Measurements from ENCODE around the gene PTPRF.

Gene PTPRF

GRCh38 chr1:43513471-43514173 is 17.1 kb upstream of the PTPRF start:
- DNase-seq, result no peak

- no peak for DNase-seq
Observed at GRCh38 chr1:43518935-43519686, 11.6 kb upstream of the PTPRF start.

- DNase-seq, result no peak
Observed at GRCh38 chr1:43520100-43520778, 10.4 kb upstream of the PTPRF start.

DNA sequence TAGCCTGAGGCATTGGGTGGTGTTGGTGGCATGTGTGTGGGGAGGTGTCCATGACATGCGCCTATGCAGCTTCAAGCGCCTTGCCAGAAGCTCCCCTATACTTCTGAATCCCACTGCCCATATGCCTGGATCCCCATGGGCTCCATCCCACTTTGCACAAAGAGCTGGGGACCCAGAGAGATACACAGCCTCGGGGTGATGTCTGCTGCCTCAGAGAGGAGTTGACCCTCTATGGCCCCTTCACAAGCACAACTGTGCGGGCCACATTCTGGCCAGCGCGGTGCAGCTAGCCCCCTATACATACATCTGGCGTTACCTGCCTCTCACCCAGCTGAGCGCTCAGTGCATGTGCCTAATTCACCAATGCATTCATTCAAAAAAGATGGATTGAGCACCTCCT is 9.6 kb upstream of the PTPRF start:
- DNase-seq, result no peak

DNA sequence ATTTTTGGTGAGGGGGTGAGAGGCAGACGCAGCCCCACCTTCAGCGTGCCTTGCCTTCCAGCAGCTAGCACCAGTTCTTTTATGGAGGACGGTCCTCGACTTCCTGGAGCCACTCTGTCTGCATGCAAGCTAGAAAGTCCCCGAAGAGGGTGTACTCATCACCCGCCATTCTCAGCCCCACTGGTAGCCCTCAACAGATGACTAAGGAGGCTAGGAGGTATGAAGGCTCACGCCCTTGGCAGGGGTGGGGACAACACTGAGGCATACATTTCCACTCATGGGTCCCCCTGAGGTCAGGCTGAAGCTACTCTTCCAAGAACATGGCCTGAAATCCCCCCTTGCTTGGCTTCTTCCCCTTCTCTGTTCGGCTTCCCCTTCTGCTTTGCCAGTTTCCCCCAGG is 8.9 kb upstream of the PTPRF start:
- no peak for DNase-seq

DNA sequence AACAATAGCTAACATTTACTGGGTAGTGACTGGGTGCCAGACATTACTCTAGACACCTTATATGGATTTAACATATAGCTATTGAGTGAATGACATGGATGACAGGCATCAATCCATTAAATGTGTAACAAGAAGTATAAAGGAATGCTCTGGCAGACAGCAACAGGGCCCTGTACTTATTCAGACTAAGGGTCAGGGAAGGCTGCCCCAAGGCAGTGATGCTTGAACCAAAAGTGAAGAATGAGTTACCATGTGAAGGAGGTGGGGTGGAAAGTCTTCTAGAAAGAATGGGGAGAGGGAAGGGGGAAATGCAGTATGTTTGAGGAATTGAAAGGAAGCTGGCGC is 8.3 kb upstream of the PTPRF start:
- DNase-seq, result no peak

GRCh38 chr1:43522776-43523480 is 7.8 kb upstream of the PTPRF start:
- DNase-seq, result no peak

- DNase-seq, result no peak
Observed at GRCh38 chr1:43524804-43525203, 5.9 kb upstream of the PTPRF start.

DNA sequence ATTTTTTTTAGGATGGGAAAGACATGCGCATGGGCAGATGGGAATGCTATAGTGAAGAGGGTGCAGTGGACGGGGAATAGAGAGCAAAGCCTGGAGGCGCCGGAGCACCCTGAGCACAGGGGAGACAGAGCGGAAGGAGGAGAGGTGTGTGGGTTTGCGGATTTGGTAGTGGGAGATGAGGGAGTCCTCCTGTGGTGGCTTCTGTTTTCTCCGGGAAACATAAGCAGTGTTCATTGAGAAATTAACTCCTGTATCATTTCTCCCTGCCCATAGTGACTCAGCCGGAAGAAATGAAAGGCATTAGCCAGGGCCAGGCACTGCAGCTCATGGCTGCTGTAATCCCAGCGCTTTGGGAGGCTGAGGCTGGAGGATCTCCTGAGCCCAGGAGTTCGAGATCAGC is 4.7 kb upstream of the PTPRF start:
- no peak for DNase-seq

- no peak for DNase-seq
Observed at GRCh38 chr1:43527111-43527878, 3.4 kb upstream of the PTPRF start.

DNA sequence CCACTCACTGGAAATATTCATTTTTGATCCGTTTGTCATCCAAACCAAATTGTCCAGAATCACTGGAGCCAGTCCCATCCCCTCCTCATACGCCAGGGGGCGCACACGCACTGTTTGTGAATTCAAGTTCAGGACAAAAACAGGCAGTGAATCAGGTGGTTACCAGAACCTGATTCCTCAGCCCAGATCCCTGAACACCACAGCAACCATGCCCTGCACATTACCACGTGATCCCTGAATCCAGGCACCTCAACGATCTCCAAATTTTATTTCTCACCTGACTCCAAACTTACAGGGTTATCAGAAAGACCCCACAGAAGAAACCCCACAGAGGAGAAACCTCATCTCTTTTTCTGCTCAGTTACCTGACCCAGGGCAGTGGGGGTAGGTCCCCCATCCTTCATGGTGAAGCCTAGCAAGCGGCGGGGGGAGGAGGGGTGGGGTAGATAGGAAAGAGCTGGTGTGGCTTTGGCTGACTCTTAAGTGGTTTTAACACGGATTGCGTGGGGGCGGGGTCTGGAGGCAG is 1.4 kb upstream of the PTPRF start:
- DNase-seq, result peak; percentile 88

- peak; percentile 57 for DNase-seq
Observed at GRCh38 chr1:43531107-43531905, 623 bp downstream of the PTPRF start.

DNA sequence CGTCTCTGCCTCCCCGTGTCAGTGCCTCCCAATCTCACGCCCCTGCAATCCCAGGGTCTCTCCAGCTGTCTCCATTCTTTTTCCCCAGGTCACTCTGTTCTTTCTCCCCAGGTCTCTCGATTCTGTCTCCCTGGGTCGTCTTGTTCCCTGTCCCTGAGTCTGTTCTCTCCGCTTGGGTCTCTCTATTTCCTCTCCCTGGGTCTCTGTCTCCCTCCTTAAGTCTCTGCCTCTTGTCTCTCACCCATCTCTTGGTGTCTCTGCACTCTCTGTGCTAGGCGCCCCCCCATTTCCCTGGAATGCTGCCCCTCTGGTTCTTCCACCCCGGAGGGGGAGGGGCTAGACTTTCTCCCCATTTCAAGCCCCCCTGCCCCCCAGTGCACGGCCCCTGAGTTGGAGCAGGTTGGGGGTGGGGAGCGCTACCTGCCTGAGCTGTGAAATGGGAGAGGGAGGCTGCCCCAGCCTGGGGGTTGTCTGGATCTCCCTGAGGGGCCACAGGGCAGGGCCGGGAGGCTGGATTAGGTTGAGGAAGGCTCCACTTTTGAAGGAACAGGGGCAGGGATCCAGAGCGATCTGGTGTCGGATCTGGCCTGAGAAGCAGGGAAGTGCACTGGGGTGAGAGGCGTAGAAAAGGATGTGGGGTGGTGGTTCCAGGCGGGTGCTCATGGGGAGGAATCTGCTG is 1.4 kb downstream of the PTPRF start:
- DNase-seq, result no peak

DNA sequence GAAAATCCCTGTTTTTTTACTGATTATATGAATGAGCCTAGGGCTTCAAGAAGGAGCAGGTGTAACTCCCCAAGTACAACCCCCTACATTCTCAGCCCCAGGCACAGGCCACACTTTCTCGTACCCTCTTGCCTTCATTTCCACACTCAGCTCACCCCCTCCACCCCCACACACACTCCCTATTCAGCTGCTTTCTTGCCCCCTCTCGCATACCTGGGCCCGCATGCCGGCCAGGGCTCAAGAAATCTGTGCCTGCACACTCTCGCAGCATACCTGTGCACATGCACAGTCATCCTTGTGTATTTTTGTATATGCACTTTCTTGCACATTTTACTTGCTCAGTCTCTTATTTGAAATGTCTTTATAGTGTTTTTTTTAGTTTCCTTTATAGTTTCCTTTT is 2.0 kb downstream of the PTPRF start:
- no peak for DNase-seq

- peak; percentile 26 for DNase-seq
Observed at GRCh38 chr1:43533584-43533983, 2.9 kb downstream of the PTPRF start.

DNA sequence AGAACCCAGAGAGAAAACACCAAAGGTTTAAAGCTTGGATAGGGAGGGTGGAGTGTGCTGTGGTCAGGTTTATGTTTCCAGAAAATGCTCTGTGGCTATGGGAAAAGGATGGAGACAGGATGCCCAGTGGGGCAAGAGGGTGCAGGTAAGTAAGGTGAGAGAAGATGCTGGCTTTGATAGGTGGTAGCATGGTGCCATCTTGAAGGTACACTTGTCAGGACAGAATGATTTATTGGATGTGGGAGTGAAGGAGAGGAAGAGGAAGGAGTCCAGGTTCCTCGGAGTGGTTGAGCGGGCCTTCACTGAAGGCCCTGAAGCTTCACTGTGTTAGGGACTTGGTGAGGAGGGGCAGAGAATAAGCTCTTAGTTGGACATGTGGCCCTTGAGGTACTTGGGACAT is 3.6 kb downstream of the PTPRF start:
- peak; percentile 7 for DNase-seq

DNA sequence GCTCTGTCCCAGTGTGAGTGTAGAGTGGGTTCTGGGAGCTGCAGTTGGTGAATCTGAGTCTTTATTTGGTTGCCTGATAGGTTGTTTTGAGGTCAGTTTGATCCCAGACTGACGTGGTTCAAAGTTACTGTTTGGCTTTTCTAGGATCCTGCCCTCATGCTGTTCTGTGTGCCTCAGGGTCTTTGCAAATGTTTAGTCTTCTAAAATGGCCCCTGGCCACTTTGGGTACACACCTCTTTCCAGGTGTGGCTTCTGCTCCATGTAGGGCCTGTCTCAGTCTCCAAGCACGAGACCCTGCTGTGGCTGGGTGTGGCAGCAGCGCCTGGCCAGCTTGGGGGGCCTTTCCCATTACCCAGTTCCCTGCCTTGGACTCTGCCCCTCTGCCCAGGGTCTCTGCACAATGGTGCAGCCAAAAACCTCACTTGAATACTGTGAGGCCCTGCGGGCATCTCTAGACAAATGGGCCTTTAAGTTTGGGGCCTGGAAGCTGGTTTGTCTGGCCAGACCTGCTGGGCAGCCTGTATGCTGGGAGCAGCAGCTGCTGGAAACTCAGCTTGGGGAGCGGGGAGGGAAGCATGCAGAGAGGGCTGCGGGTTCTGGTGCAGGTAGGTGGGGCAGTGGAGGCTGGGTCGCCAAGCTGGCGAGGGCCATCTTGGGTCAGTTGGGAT is 5.6 kb downstream of the PTPRF start:
- peak; percentile 8 for DNase-seq

GRCh38 chr1:43536864-43537358 is 6.2 kb downstream of the PTPRF start:
- peak; percentile 17 for DNase-seq

DNA sequence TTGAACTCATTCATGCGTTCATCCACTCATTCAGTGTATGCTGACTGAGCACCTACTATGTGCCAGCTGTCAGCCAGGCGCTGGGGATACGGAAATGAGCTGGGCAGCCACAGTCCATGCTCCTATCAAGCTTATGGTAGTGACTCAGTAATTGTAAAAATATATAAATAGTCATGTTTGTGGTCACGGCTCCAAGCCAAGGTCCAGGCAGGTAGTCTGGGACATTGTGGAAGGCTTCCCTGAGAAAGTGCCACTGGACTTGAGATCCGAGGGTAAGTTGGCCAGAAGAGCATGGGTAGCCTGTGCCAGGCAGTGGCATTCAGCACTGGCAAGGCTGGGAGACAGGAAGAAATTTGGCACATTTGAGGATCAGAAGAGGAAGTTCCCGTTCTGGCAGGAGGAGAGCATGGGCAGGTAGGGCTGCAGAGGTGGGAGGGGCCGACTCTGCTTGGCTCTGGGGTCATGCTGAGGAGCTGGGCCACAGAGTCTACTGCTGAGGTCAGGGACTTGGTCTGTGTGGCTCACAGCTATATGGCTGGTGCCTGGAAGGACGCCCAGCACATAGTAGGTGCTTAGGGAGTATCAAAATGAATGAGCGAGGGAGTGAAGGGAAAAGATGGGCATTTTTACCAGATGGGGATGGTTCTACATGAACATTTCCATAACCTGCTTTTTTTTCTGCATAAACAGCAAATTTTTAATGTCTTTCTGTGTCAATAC is 6.9 kb downstream of the PTPRF start:
- peak; percentile 16 for DNase-seq

DNA sequence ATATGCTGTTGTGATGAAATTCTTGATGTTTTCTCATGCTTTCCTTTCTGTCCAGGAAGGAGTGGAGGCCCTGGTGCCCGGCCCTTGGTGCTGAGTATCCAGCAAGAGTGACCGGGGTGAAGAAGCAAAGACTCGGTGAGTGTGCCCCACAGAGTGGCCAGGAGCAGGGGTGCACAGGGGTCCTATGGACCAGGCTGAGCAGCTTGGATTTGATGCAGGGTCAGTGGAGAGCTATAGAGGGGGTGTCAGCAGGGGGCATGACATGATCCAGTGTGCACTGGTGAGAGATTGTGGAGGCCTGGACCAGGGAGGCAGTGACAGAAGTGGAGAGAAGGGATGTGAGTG is 7.4 kb downstream of the PTPRF start:
- DNase-seq, result no peak

Measured in left hindlimb (tissue), 1 donor.